Bronchial epithelial cell (primary cell): ENCODE data around the gene FHDC1. TPM values are rescaled to one million over a fixed set of nuclear protein-coding genes. Genes with fewer than 3 reads are reported as not detected.

Experiments used
- DNase-seq: peaks from one replicate; pipeline ENCODE4 v3.0.0-alpha.2; 2010; ENCODE audit warnings: low read depth
- FAIRE-seq: peaks from 2 replicates; lab custom pipeline; 2011; peaks lifted over from hg19 to GRCh38; lab: Jason Lieb, UNC
- H3K27me3 ChIP-seq: 2 replicates; pipeline ENCODE4 v1.5.1; 2011; ENCODE audit warnings: low read length; ENCODE audit not compliant: control insufficient read depth, insufficient read depth
- H3K36me3 ChIP-seq: 2 replicates; pipeline ENCODE4 v1.5.1; 2011; ENCODE audit warnings: low read length; ENCODE audit not compliant: control insufficient read depth, insufficient read depth
- H3K4me3 ChIP-seq: 2 replicates; pipeline ENCODE4 v1.5.1; 2011; ENCODE audit warnings: mild to moderate bottlenecking, low read depth, low read length, control low read depth
- CTCF ChIP-seq: IDR thresholded peaks from 2 replicates; pipeline ENCODE4 v1.5.1; 2011; ENCODE audit warnings: mild to moderate bottlenecking, moderate library complexity, low read length, control low read depth, inconsistent platforms; ENCODE audit not compliant: insufficient read depth, severe bottlenecking
- total RNA-seq: library from RNA; depleted of rRNA; stranded (reverse); fragments of >200 nt; gene quantifications from 2 replicates; pipeline ENCODE4 v1.2.1, GENCODE V29; 2014

The FHDC1 gene
- total RNA-seq, 1 donor from 2014 or later, result 0.53 TPM

GRCh38 chr4:152936446-152937335 lies 568 bp downstream of the FHDC1 start:
- no peaks in the 10 kb centered on the region for H3K27me3 ChIP-seq
- no peak for FAIRE-seq
- H3K4me3 ChIP-seq, result peak overlapping the region; percentile 78
- no peak for DNase-seq
- no peaks in the 10 kb centered on the region for H3K36me3 ChIP-seq
- TF ChIP-seq CTCF, result no peak

DNA sequence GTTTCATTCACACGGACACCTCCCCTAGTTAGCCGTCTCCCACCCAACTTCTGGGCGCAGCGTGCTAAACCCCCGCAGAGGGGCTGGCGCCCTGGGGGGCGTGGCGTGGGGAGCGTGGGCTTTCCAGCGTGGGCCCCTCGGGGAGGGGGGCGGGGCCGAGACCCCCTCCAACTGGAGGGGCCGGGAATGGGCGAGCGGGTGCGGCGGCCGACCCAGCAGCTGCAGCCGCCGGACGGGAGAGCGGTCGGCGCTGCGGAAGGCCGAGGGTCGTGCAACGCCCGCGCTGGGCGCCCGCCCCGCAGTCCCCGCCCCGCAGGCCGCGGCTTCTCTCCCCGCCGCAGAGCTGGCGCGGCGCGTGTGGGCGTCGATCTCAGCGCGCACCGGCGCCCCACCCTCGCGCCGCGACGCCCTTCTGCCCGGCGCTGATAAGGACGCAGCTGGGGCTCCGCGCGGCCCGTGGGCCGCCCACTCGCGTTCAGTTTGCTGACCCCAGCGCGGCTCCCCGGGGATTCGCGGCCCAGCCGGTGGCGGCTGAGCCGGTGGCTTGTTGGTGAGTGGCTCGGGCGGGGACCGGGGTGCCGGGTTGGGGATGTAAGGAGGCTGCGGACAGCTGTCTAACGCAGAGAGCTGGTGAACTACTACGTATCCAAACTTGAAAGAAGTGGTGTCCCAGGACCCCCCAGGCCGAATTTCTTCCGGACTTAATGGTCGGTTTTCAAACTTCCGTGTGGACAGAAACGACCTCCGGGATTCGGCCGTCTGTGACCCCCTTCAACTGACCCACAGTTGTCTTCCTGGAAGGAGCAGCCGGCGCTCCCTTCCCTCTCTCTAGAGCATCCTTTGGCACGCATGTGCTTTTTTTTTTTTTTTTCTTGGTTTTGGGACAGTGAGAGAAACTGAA lies 1.5 kb downstream of the FHDC1 start:
- no peaks in the 10 kb centered on the region for H3K27me3 ChIP-seq
- H3K4me3 ChIP-seq, result peak overlapping the region; percentile 78
- DNase-seq, result no peak
- no peaks in the 10 kb centered on the region for H3K36me3 ChIP-seq
- no peak for FAIRE-seq
- no peak for TF ChIP-seq CTCF

DNA sequence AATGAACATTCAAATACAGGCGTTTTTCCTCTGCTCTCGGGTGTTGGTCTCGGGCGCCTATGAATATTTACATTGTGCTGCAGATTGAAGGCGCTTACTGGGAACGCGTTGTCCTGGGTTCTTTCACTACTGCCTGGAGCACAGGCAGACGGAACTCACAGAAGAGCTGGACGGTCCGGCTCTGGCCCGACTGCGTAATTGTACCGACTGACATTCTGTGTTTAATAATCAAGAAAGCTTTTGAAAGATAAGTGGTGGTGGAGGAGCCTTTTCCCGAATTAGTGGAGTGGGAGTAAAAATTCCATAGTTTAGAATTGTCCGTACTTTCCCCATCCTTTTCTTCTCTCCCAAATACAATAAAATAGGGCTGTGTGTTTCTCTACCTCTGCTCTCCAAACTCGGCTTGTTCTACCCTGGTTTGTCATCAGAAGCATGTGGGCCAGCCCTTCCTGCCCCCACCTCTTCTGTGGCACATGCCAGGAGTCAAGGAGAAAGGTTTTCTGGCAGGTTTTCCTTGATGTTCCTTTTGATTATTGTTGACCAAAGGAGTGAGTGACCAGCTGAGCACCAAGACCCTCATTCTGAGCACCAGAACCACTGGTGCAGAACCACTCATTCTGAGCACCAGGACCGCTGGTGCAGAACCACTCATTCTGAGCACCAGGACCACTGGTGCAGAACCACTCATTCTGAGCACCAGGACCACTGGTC lies 2.3 kb downstream of the FHDC1 start:
- Histone ChIP-seq H3K27me3 (no peaks in the 10 kb centered on the region), H3K4me3 (peak overlapping the region; percentile 78), H3K36me3 (peaks cover 3% of the 10 kb centered on the region)
- no peak for TF ChIP-seq CTCF
- FAIRE-seq (no peak), DNase-seq (no peak)

GRCh38 chr4:152939621-152940020 lies 3.5 kb downstream of the FHDC1 start:
- H3K4me3 ChIP-seq, result no peak overlapping the region
- H3K36me3 ChIP-seq, result peaks cover 6% of the 10 kb centered on the region
- no peak for TF ChIP-seq CTCF
- peak; percentile 50 for FAIRE-seq
- H3K27me3 ChIP-seq, result no peaks in the 10 kb centered on the region
- no peak for DNase-seq

DNA sequence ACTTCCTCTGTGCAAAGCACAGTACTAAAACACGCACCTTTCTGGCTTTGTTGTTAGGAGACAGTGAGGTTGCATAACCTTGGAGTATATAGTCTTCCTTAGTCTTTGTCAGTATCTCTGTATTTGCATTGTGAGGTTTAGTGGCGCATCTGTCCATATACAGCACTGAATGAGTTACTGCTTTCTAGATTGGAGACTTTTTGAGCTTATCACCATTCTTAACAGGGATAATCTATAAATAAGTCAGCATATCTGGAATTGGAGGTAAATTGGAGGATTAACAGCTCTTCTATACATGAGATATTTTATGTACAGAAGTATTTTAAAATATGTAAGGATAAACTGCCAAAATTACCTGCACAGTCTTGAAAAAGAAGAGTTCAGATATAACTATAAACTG lies 4.3 kb downstream of the FHDC1 start:
- Histone ChIP-seq H3K27me3 (no peaks in the 10 kb centered on the region), H3K4me3 (no peak overlapping the region), H3K36me3 (peaks cover 6% of the 10 kb centered on the region)
- TF ChIP-seq CTCF, result no peak
- DNase-seq (no peak), FAIRE-seq (no peak)
